B cell (primary cell): ENCODE results near the gene KCNQ5.

Experiments used
- EZH2 ChIP-seq: IDR thresholded peaks from 2 replicates; pipeline ENCODE4 v1.6.1; 2012; ENCODE audit warnings: borderline replicate concordance, low read depth, mild to moderate bottlenecking, moderate library complexity, low read length; ENCODE audit not compliant: insufficient read depth, poor library complexity, severe bottlenecking
- TF ChIP-seq, protein P1 (sequence below): fragments of 200-600 bp; IDR thresholded peaks from one replicate; pipeline ENCODE4 v1.8.0; 2022; ENCODE audit warnings: antibody characterized with exemption, mild to moderate bottlenecking

GRCh38 chr6:72890671-72891070, 268.8 kb downstream of the KCNQ5 start:
- no peak for TF ChIP-seq EZH2
- TF ChIP-seq, protein P1, sequence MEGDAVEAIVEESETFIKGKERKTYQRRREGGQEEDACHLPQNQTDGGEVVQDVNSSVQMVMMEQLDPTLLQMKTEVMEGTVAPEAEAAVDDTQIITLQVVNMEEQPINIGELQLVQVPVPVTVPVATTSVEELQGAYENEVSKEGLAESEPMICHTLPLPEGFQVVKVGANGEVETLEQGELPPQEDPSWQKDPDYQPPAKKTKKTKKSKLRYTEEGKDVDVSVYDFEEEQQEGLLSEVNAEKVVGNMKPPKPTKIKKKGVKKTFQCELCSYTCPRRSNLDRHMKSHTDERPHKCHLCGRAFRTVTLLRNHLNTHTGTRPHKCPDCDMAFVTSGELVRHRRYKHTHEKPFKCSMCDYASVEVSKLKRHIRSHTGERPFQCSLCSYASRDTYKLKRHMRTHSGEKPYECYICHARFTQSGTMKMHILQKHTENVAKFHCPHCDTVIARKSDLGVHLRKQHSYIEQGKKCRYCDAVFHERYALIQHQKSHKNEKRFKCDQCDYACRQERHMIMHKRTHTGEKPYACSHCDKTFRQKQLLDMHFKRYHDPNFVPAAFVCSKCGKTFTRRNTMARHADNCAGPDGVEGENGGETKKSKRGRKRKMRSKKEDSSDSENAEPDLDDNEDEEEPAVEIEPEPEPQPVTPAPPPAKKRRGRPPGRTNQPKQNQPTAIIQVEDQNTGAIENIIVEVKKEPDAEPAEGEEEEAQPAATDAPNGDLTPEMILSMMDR = no peak
